ENCODE measurements around the gene OR10P1.

DNA sequence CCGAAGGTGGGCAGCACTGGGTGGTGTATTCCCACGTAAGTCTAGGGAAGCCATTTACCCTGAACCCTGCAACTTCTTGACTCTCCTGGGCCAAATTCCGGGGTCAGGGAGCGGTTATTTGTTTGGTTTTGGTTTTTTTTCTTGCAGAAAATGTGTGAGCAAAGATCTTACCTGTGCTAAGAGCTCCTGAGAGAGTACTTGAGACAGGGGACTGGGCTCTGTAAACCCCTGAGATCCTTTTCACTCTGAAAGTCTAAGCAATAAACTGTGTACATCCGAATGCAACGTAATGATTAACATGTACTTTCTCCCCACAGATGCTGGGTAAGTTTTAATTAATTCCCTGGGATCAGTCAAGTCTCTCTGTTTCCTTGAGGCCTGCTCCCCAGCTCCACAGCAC, 21.5 kb downstream of the OR10P1 start:
- no peak for TF ChIP-seq CTCF (IDR thresholded peaks at IDR 0.05; ENCODE audit: insufficient read depth, low read depth, low read length)
- no peak for TF ChIP-seq EZH2 (IDR thresholded peaks at IDR 0.05; ENCODE audit: insufficient read depth, low read length)
